ENCODE data around the gene PTH2R. TPM values are rescaled to one million over a fixed set of nuclear protein-coding genes. Genes with fewer than 3 reads are reported as not detected.
"Not testable (repeated sequence)": the region's sequence is repeated elsewhere in the genome, so short reads cannot be mapped to it uniquely, and the experiment has no call there.

PTH2R gene
- total RNA-seq, 1 donor from 2014 or later: 0.45 TPM

GRCh38 chr2:208384637-208385036 lies 22.0 kb upstream of the PTH2R start:
- DNase-seq (ENCODE audit: low spot score): no peak
- ATAC-seq: no peak
- intact Hi-C loops (cut with DNase I): no loop called here

DNA sequence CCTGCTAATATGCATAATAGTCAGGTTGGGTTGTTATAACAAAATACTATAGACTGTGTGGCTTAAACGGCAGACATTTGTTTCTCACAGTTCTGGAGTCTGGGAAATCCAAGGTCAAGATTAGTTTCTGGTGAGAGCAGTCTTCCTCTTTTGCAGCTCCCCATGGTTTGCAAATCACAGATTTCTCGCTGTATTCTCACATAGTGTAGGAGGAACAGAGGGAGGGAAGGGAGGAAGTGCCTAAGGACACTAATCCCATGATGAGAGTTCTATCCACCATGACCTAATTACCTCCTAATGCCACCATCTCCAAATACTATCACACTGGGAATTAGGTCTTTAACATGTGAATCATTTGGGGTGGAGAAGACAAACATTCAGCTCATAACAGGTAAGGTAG lies 20.1 kb upstream of the PTH2R start:
- DNase-seq (ENCODE audit: low spot score) (no peak), ATAC-seq (no peak)
- intact Hi-C loops (cut with DNase I): no loop called here

DNA sequence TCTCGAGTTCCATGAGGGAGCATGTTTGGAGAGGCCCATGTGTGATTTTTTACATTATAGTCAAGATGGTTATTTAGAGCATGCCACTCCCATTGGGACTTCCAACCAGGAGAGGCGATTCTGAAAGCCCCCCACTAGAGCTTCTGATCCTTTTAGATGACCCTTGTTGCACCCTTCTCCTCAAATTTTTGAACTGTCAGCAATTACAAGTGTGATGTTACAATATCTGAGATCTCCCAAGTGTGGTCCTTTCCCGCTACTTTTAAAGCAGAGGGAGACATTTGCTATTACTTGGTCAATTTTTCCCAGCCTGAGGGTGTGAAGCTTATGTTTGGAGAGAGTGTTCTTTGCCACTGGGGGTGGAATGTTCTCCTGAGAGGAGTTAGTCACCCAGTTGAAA lies 16.7 kb upstream of the PTH2R start:
- no peak for DNase-seq (ENCODE audit: low spot score)
- intact Hi-C loops (cut with DNase I): no loop called here
- no peak for ATAC-seq

- no peak for DNase-seq (ENCODE audit: low spot score)
- no peak for ATAC-seq
- intact Hi-C loops (cut with DNase I): no loop called here
These were observed 14.3 kb upstream of the PTH2R start for GRCh38 chr2:208392300-208392699.

DNA sequence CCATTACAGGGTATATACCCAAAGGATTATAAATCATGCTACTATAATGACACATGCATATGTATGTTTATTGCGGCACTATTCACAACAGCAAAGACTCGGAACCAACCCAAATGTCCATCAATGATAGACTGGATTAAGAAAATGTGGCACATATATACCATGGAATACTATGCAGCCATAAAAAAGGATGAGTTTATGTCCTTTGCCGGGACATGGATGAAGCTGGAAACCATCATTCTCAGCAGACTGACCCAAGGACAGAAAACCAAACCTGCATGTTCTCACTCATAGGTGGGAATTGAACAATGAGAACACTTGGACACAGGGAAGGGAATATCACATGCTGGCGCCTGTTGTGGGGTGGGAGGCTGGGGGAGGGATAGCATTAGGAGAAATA lies 9.8 kb upstream of the PTH2R start:
- intact Hi-C loops (cut with DNase I); ATAC-seq; DNase-seq (ENCODE audit: low spot score): not testable (repeated sequence)

DNA sequence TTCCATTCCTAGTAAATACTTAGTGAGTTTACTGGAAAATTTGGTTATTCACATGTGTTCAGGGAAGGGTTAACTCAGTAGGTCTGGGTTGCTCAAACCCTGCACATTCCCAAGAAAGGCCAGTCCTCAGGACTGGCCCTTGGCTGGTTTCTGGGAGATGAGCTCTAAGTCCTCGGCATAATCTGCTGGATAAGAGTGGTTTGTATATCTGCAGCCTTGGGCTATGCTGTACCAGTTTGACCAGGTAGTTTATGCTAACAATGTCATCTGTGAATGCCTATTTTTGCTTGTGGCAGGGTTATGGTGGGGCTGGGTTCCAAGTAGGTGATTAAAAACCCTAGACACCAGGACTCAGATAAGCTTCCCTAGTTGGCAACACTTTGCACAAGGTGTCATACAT lies 7.4 kb upstream of the PTH2R start:
- intact Hi-C loops (cut with DNase I): no loop called here
- DNase-seq (ENCODE audit: low spot score): no peak
- ATAC-seq: no peak

GRCh38 chr2:208407667-208408066 lies 1.1 kb downstream of the PTH2R start:
- intact Hi-C loops (cut with DNase I): no loop called here
- DNase-seq (ENCODE audit: low spot score): no peak
- ATAC-seq: no peak

DNA sequence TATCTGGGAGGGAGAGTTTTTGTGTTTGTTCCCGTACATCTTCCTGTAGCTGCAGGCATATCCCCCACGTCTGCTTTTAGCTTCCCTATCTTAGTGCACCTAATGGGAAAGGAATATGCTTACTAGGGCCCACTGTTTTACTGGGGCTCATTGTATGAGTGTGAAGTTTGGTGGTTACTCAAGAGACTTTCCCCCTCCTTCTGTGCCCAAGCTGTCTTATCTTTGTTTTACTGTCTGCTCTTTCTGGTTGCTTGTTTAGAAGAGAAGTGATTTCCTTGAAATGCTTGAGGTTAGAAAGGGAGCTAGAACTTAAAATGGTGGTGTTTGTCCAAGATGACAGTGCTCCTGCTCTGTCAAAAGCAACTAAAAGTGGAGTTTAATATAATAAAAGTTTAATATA lies 7.3 kb downstream of the PTH2R start:
- DNase-seq (ENCODE audit: low spot score): no peak
- no peak for ATAC-seq
- intact Hi-C loops (cut with DNase I): no loop called here

DNA sequence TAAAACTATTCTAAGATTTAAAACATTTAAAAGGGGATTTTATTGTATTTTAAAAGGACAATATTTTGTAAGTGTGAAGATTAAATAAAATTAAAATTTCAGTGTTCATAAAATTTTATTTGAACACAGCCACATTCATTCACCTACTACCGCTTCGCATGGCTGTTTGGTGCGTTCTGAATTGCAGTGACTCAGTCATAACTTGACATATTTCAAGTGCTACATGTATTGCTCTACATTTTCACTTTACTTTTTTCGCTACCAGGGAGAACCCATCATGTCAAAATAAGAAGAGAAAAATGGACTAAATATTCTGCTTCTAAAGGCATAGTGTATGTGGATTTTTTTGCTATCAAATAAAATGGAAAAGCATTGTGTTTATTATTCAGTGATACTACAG lies 8.7 kb downstream of the PTH2R start:
- ATAC-seq (no peak), DNase-seq (ENCODE audit: low spot score) (no peak)
- intact Hi-C loops (cut with DNase I): no loop called here

DNA sequence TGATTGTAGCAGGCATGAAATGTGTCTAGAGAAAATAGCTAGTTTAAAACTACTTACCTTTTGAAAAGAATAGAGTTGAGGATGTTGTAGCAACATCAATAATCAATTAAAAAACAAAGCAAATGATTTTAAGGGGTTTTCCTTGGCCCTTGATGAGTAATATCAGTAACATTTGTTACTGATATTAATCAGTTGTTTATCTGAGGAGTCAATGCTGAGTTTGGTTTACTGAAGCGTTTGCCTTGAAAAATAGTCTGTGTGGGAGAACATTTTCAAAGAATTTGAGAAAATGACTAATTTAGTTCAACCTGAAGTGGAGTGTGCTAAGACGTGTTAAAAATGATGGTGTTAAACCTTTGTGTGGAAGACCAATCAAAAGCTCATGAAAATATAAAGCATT lies 9.3 kb downstream of the PTH2R start:
- intact Hi-C loops (cut with DNase I): no loop called here
- DNase-seq (ENCODE audit: low spot score): no peak
- no peak for ATAC-seq

DNA sequence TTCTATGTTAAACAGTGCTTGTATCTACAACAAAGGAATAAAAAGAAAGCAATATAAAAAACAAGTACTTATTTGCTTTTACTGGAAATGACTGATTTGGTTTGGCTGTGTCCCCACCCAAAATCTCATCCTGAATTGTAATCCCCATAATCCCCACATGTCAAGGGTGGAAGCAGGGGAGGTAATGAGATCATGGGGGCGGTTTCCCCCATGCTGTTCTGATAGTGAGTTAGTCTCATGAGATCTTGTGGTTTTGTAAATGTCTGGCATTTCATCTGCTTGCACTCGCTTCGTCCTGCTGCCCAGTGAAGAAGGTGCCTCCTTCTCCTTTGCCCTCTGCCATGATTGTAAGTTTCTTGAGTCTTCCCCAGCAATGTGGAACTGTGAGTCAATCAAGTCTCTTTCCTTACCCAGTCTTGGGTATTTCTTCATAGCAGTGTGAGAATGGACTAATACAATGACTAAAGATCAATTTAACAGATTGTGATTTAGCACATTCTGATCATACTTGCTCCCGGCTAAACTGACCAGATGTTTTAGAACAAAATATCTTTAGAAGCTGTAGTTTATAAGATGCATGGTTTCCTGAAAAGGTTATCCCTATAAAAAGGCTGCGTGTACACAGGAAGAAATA lies 19.9 kb downstream of the PTH2R start:
- DNase-seq (ENCODE audit: low spot score): no peak
- intact Hi-C loops (cut with DNase I): no loop called here
- ATAC-seq: no peak

DNA sequence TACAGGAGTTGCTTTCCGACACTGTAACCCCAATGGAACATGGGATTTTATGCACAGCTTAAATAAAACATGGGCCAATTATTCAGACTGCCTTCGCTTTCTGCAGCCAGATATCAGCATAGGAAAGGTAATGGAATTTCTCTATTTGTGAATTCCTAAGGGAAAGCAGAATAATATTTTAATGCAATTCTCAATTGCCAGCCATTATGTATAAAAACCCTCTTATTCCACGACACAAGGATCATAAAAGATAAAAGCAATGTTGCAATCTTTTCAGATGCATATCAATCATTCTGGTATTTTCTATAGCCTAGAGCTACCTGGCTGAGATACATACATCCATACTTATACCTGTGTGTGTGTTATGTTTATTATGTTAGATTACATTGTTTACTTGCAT lies 31.2 kb downstream of the PTH2R start:
- ATAC-seq (no peak), DNase-seq (ENCODE audit: low spot score) (no peak)
- intact Hi-C loops (cut with DNase I): no loop called here

DNA sequence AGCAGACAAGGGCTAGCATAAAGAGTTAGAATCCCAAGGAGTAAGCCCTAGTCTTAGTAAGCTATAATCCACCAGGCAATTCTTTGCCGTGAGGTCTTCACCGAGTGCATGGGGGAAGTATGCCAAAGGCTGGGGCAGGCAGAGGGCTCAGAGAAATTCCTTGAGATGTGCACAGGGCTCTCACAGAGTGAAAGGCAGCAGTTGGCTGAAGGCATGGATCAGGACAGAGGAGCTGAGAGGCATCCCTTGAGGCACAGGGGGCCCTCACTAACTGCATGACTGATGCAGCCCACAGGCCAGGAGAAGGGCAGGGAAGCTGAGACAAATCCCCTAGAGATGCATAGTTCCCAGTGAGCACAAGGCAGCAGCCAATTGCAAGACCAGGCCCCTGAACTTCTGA lies 34.1 kb downstream of the PTH2R start:
- intact Hi-C loops (cut with DNase I): no loop called here

GRCh38 chr2:208441951-208442350 lies 35.4 kb downstream of the PTH2R start:
- intact Hi-C loops (cut with DNase I): no loop called here

More for the DNA sequence above, 34.1 kb downstream of the PTH2R start:
- DNase-seq (ENCODE audit: low spot score) (no peak), ATAC-seq (no peak)

GRCh38 chr2:208447447-208447846 lies 40.9 kb downstream of the PTH2R start:
- DNase-seq (ENCODE audit: low spot score); intact Hi-C loops (cut with DNase I); ATAC-seq: not testable (repeated sequence)

More at GRCh38 chr2:208441951-208442350, 35.4 kb downstream of the PTH2R start:
- no peak for DNase-seq (ENCODE audit: low spot score)
- no peak for ATAC-seq

DNA sequence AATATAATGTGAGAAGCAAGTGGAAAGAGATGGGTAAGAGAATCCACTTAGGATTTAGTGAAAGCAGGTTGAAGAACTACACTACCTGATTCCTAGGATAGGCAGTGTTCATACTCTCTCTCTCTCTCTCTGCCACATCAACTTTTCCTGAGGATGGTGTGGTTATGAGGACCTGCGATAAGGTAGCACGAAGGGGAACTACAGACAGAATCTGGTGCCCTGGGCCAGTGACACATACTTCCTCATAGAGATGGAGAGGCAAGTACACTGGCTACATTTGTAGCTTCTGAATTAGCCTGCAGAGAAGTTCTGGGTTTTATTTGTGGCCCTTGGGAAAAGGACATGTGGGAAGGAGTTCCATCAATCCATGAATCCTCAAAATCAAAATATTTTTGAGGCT lies 44.5 kb downstream of the PTH2R start:
- ATAC-seq: no peak
- no peak for DNase-seq (ENCODE audit: low spot score)
- intact Hi-C loops (cut with DNase I): no loop called here

GRCh38 chr2:208454861-208455260 lies 48.3 kb downstream of the PTH2R start:
- DNase-seq (ENCODE audit: low spot score): no peak
- intact Hi-C loops (cut with DNase I): no loop called here
- no peak for ATAC-seq

- intact Hi-C loops (cut with DNase I): no loop called here
- DNase-seq (ENCODE audit: low spot score): no peak
These were observed 57.1 kb downstream of the PTH2R start for GRCh38 chr2:208463721-208464120.

DNA sequence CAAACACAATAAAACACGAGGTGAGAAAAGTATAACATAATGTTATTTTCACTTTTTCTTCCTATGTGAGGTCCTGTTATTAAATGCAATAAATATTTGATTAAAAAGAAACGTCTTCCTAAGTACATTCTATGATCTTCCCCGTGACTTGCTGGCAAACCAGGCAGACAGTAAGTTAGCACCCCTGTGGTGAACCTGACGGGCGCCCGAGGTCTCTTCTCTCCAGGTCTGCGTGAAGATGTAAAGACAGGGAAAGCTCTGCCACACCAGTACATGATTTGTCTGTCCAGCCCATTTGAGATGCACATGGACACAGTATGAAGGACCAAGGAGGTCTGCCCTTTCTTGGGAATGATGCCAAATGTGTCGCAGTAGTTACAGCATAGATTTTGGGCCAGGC lies 57.6 kb downstream of the PTH2R start:
- intact Hi-C loops (cut with DNase I): no loop called here
- ATAC-seq: no peak
- no peak for DNase-seq (ENCODE audit: low spot score)

More at GRCh38 chr2:208463721-208464120, 57.1 kb downstream of the PTH2R start:
- ATAC-seq: no peak

DNA sequence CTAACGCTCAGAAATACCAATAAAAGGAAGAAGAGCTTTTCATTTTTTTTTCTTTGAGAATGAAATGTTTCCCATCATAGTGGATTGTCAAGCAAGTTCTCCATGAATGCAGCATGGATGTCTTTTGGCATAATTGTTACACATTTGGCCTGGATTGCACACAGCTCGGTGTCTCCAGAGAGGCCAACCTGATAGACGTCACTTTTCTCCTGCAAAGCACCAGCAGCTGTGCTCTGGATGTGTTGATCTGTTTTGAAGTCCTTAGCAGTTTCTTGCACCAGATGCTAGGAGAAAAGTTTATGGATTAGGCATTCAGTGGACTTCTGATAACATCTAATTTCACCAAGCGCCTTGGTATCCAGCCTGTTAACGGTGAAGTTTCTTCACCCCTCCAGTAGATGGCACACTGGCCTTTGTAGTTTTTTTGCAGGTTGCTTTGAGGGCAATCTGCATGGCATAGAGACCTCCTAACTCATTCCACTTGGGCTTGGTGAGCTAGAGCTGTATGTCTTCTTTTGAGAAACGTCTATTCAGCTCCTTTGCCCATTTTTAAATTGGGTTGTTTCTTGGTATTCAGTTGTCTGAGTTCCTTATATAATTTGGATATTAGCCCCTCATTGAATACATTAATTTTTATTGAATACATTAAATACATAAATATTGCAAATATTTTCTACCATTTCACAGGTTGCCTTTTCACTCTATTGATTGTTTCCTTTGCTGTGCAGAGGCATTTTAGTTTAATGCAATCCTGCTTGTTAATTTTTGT lies 59.7 kb downstream of the PTH2R start:
- DNase-seq (ENCODE audit: low spot score) (no peak), ATAC-seq (peak; percentile 56)
- intact Hi-C loops (cut with DNase I): no loop called here

- no peak for ATAC-seq
These were observed 60.3 kb downstream of the PTH2R start for GRCh38 chr2:208466920-208467298.

More at GRCh38 chr2:208466920-208467298, 60.3 kb downstream of the PTH2R start:
- intact Hi-C loops (cut with DNase I): no loop called here
- no peak for DNase-seq (ENCODE audit: low spot score)

Measured in sciatic nerve (tissue), 2 donors.